ENCODE results near the gene INTS1. TPM values are rescaled to one million over a fixed set of nuclear protein-coding genes. Genes with fewer than 3 reads are reported as not detected.

INTS1 gene
- total RNA-seq, 1 donor, result 66.2 TPM

GRCh38 chr7:1537535-1538412, 33.6 kb upstream of the INTS1 start:
- TF ChIP-seq CTCF (IDR thresholded peaks at IDR 0.05; ENCODE audit: extremely low read depth, low read depth, low read length), result no peak
- H4K20me1 ChIP-seq (ENCODE audit: insufficient read depth, low read length), result peaks cover 3% of the 10 kb centered on the region
- no peak overlapping the region for H2AFZ ChIP-seq (ENCODE audit: low read length)
- no peaks in the 10 kb centered on the region for H3K9me3 ChIP-seq (ENCODE audit: low read depth, low read length)
- H3K27ac ChIP-seq (ENCODE audit: low read depth, low read length), result peak overlapping the region; percentile 99
- H3K4me3 ChIP-seq (ENCODE audit: insufficient read depth, low read length), result peak overlapping the region; percentile 78
- H3K36me3 ChIP-seq (ENCODE audit: insufficient read depth, low read length), result peaks cover 14% of the 10 kb centered on the region
- peak overlapping the region; percentile 95 for H3K4me2 ChIP-seq (ENCODE audit: insufficient read depth, low read length)
- peaks cover 40% of the 10 kb centered on the region for H3K4me1 ChIP-seq (ENCODE audit: insufficient read depth, low read length)
- H3K27me3 ChIP-seq (ENCODE audit: insufficient read depth, low read length), result no peaks in the 10 kb centered on the region
- peak; percentile 99 for DNase-seq (ENCODE audit: insufficient read length, low spot score, missing footprints)
- H3K79me2 ChIP-seq (ENCODE audit: insufficient read depth, low read length), result peaks cover 76% of the 10 kb centered on the region

- Histone ChIP-seq H3K79me2 (ENCODE audit: insufficient read depth, low read length) (peaks cover 76% of the 10 kb centered on the region), H3K4me2 (ENCODE audit: insufficient read depth, low read length) (peak overlapping the region; percentile 95), H3K27ac (ENCODE audit: low read depth, low read length) (peak overlapping the region; percentile 99), H3K9me3 (ENCODE audit: low read depth, low read length) (no peaks in the 10 kb centered on the region), H3K4me3 (ENCODE audit: insufficient read depth, low read length) (peak overlapping the region; percentile 78), H3K36me3 (ENCODE audit: insufficient read depth, low read length) (peaks cover 14% of the 10 kb centered on the region), H3K27me3 (ENCODE audit: insufficient read depth, low read length) (no peaks in the 10 kb centered on the region), H2AFZ (ENCODE audit: low read length) (no peak overlapping the region), H3K4me1 (ENCODE audit: insufficient read depth, low read length) (peaks cover 48% of the 10 kb centered on the region), H4K20me1 (ENCODE audit: insufficient read depth, low read length) (peaks cover 6% of the 10 kb centered on the region)
- TF ChIP-seq CTCF (IDR thresholded peaks at IDR 0.05; ENCODE audit: extremely low read depth, low read depth, low read length), result no peak
- DNase-seq (ENCODE audit: insufficient read length, low spot score, missing footprints), result peak; percentile 100
These were observed 32.8 kb upstream of the INTS1 start for GRCh38 chr7:1536743-1537534.

GRCh38 chr7:1536455-1536742, 32.2 kb upstream of the INTS1 start:
- Histone ChIP-seq H3K79me2 (ENCODE audit: insufficient read depth, low read length) (peaks cover 76% of the 10 kb centered on the region), H3K36me3 (ENCODE audit: insufficient read depth, low read length) (peaks cover 14% of the 10 kb centered on the region), H3K4me1 (ENCODE audit: insufficient read depth, low read length) (peaks cover 52% of the 10 kb centered on the region)

More at GRCh38 chr7:1536455-1536742, 32.2 kb upstream of the INTS1 start:
- H4K20me1 ChIP-seq (ENCODE audit: insufficient read depth, low read length), result peaks cover 7% of the 10 kb centered on the region
- peak overlapping the region; percentile 78 for H3K4me3 ChIP-seq (ENCODE audit: insufficient read depth, low read length)
- H3K4me2 ChIP-seq (ENCODE audit: insufficient read depth, low read length), result peak overlapping the region; percentile 95
- no peak for DNase-seq (ENCODE audit: insufficient read length, low spot score, missing footprints)
- peak overlapping the region; percentile 99 for H3K27ac ChIP-seq (ENCODE audit: low read depth, low read length)
- H2AFZ ChIP-seq (ENCODE audit: low read length), result no peak overlapping the region
- TF ChIP-seq CTCF (IDR thresholded peaks at IDR 0.05; ENCODE audit: extremely low read depth, low read depth, low read length), result no peak
- no peaks in the 10 kb centered on the region for H3K27me3 ChIP-seq (ENCODE audit: insufficient read depth, low read length)
- H3K9me3 ChIP-seq (ENCODE audit: low read depth, low read length), result no peaks in the 10 kb centered on the region
